Mesendoderm (in vitro differentiated cells): Measurements from ENCODE around the gene TPRG1.

Source experiments
- DNase-seq: peaks from one replicate; pipeline ENCODE4 v3.0.0; 2013
- H2AK5ac ChIP-seq: 2 replicates; pipeline ENCODE4 v1.6.1; 2013; ENCODE audit warnings: low read length, inconsistent platforms
- H2BK120ac ChIP-seq: 2 replicates; pipeline ENCODE4 v1.6.1; 2013; ENCODE audit warnings: low read depth, mild to moderate bottlenecking, low read length, moderate library complexity, mixed read lengths
- H2BK15ac ChIP-seq: replicated peaks from 2 replicates; pipeline ENCODE4 v1.6.1; 2013; ENCODE audit warnings: low read depth, mild to moderate bottlenecking, moderate library complexity
- H2BK5ac ChIP-seq: 2 replicates; pipeline ENCODE4 v1.6.1; 2013; ENCODE audit warnings: low read length, inconsistent platforms
- H3K18ac ChIP-seq: 2 replicates; pipeline ENCODE4 v1.6.1; 2013; ENCODE audit warnings: mild to moderate bottlenecking, low read length, mixed read lengths
- H3K23ac ChIP-seq: one replicate; pipeline ENCODE4 v1.6.1; 2013; ENCODE audit warnings: low read length
- H3K27ac ChIP-seq: 2 replicates; pipeline ENCODE4 v1.5.1; 2013; ENCODE audit warnings: low read depth, mild to moderate bottlenecking, inconsistent platforms, low read length, moderate library complexity
- H3K27me3 ChIP-seq: 2 replicates; pipeline ENCODE4 v1.6.1; 2013; ENCODE audit warnings: low read length, control low read depth, mild to moderate bottlenecking, inconsistent platforms; ENCODE audit not compliant: insufficient read depth, poor library complexity
- H3K36me3 ChIP-seq: 2 replicates; pipeline ENCODE4 v1.6.1; 2013; ENCODE audit warnings: low read length, inconsistent platforms; ENCODE audit not compliant: control insufficient read depth, insufficient read depth
- H3K4ac ChIP-seq: one replicate; pipeline ENCODE4 v1.6.1; 2013; ENCODE audit warnings: low read depth, mild to moderate bottlenecking, low read length, moderate library complexity
- H3K4me1 ChIP-seq: 2 replicates; pipeline ENCODE4 v1.6.1; 2013; ENCODE audit warnings: low read depth, low read length, inconsistent platforms; ENCODE audit not compliant: control insufficient read depth
- H3K4me2 ChIP-seq: 2 replicates; pipeline ENCODE4 v1.6.1; 2013; ENCODE audit warnings: low read length
- H3K4me3 ChIP-seq: 2 replicates; pipeline ENCODE4 v1.5.1; 2013; ENCODE audit warnings: mild to moderate bottlenecking, low read length
- H3K56ac ChIP-seq: one replicate; pipeline ENCODE4 v1.6.1; 2013; ENCODE audit warnings: low read length
- H3K79me1 ChIP-seq: 2 replicates; pipeline ENCODE4 v1.6.1; 2013; ENCODE audit warnings: low read length, inconsistent platforms
- H3K79me2 ChIP-seq: 2 replicates; pipeline ENCODE4 v1.6.1; 2013; ENCODE audit warnings: mild to moderate bottlenecking, low read length; ENCODE audit not compliant: control insufficient read depth, insufficient read depth
- H3K9ac ChIP-seq: 2 replicates; pipeline ENCODE4 v1.6.1; 2013; ENCODE audit warnings: low read length, inconsistent platforms
- H4K5ac ChIP-seq: one replicate; pipeline ENCODE4 v1.6.1; 2013; ENCODE audit warnings: low read length
- H4K8ac ChIP-seq: one replicate; pipeline ENCODE4 v1.6.1; 2013; ENCODE audit warnings: low read depth, mild to moderate bottlenecking, control low read depth, low read length, moderate library complexity
- whole genome bisulfite sequencing: extraction: QIAGEN DNeasy Blood & Tissue Kit; methylation state at CpG from one replicate; pipeline ENCODE4 v1.1.7; 2013; ENCODE audit warnings: low lambda C conversion rate, missing lambda C conversion rate; ENCODE audit not compliant: insufficient coverage; ENCODE audit errors: extremely low coverage; 5-methylcytosine and 5-hydroxymethylcytosine counted together

Gene TPRG1

GRCh38 chr3:189233225-189233858, 61.6 kb downstream of the TPRG1 start:
- no peak overlapping the region for H2BK15ac ChIP-seq
- H4K5ac ChIP-seq: no peak overlapping the region
- no peak overlapping the region for H3K4me2 ChIP-seq
- H2BK5ac ChIP-seq: no peak overlapping the region
- no peak overlapping the region for H3K56ac ChIP-seq
- no peak overlapping the region for H3K18ac ChIP-seq
- H3K36me3 ChIP-seq: no peaks in the 10 kb centered on the region
- H3K9ac ChIP-seq: no peak overlapping the region
- no peak overlapping the region for H3K4ac ChIP-seq
- no CpG with 5 or more reads among the region's 5 CpGs for WGBS
- H2BK120ac ChIP-seq: no peak overlapping the region
- H3K79me2 ChIP-seq: no peaks in the 10 kb centered on the region
- no peak overlapping the region for H3K4me3 ChIP-seq
- DNase-seq: peak; percentile 81
- H4K8ac ChIP-seq: no peak overlapping the region
- no peak overlapping the region for H2AK5ac ChIP-seq
- no peaks in the 10 kb centered on the region for H3K4me1 ChIP-seq
- no peaks in the 10 kb centered on the region for H3K27me3 ChIP-seq
- no peaks in the 10 kb centered on the region for H3K79me1 ChIP-seq
- H3K23ac ChIP-seq: no peak overlapping the region
- H3K27ac ChIP-seq: no peak overlapping the region

- Histone ChIP-seq H3K4me3 (no peak overlapping the region), H4K5ac (no peak overlapping the region), H2BK5ac (no peak overlapping the region), H3K79me2 (no peaks in the 10 kb centered on the region), H2AK5ac (no peak overlapping the region), H2BK15ac (no peak overlapping the region), H3K27me3 (no peaks in the 10 kb centered on the region), H3K4me1 (no peaks in the 10 kb centered on the region), H4K8ac (no peak overlapping the region), H3K27ac (no peak overlapping the region), H2BK120ac (no peak overlapping the region), H3K36me3 (no peaks in the 10 kb centered on the region), H3K18ac (no peak overlapping the region), H3K79me1 (no peaks in the 10 kb centered on the region), H3K23ac (no peak overlapping the region), H3K4me2 (no peak overlapping the region), H3K9ac (no peak overlapping the region), H3K4ac (no peak overlapping the region), H3K56ac (no peak overlapping the region)
- WGBS: no CpG with 5 or more reads among the region's 2 CpGs
- DNase-seq: no peak
Observed at GRCh38 chr3:189235214-189235613, 63.4 kb downstream of the TPRG1 start.

GRCh38 chr3:189236352-189236751, 64.6 kb downstream of the TPRG1 start:
- Histone ChIP-seq H2AK5ac (no peak overlapping the region), H2BK120ac (no peak overlapping the region), H3K9ac (no peak overlapping the region), H3K79me1 (no peaks in the 10 kb centered on the region), H3K18ac (no peak overlapping the region), H4K5ac (no peak overlapping the region), H3K4me2 (no peak overlapping the region), H3K36me3 (no peaks in the 10 kb centered on the region), H4K8ac (no peak overlapping the region), H3K56ac (no peak overlapping the region), H2BK5ac (no peak overlapping the region), H3K4ac (no peak overlapping the region), H3K79me2 (no peaks in the 10 kb centered on the region), H2BK15ac (no peak overlapping the region), H3K4me3 (no peak overlapping the region), H3K27ac (no peak overlapping the region), H3K4me1 (no peaks in the 10 kb centered on the region), H3K27me3 (no peaks in the 10 kb centered on the region), H3K23ac (no peak overlapping the region)
- no peak for DNase-seq

- no peak overlapping the region for H3K4me2 ChIP-seq
- no peak overlapping the region for H3K18ac ChIP-seq
- no peak overlapping the region for H3K56ac ChIP-seq
- no peak overlapping the region for H3K27ac ChIP-seq
- no peak overlapping the region for H4K8ac ChIP-seq
- no peak for DNase-seq
- H4K5ac ChIP-seq: no peak overlapping the region
- no peaks in the 10 kb centered on the region for H3K79me1 ChIP-seq
- H3K4me1 ChIP-seq: no peaks in the 10 kb centered on the region
- no peak overlapping the region for H3K4ac ChIP-seq
- H3K4me3 ChIP-seq: no peak overlapping the region
- no peaks in the 10 kb centered on the region for H3K27me3 ChIP-seq
- H2BK5ac ChIP-seq: no peak overlapping the region
- H3K23ac ChIP-seq: no peak overlapping the region
- no peak overlapping the region for H2BK15ac ChIP-seq
- H3K9ac ChIP-seq: no peak overlapping the region
- no peak overlapping the region for H2BK120ac ChIP-seq
- no CpG with 5 or more reads among the region's 4 CpGs for WGBS
- no peak overlapping the region for H2AK5ac ChIP-seq
- H3K36me3 ChIP-seq: no peaks in the 10 kb centered on the region
- no peaks in the 10 kb centered on the region for H3K79me2 ChIP-seq
Observed at GRCh38 chr3:189237526-189237925, 65.8 kb downstream of the TPRG1 start.

GRCh38 chr3:189238071-189238470, 66.3 kb downstream of the TPRG1 start:
- no peak overlapping the region for H3K56ac ChIP-seq
- H3K27me3 ChIP-seq: no peaks in the 10 kb centered on the region
- H3K23ac ChIP-seq: no peak overlapping the region
- WGBS: no CpG with 5 or more reads among the region's 5 CpGs
- H2AK5ac ChIP-seq: no peak overlapping the region
- H3K9ac ChIP-seq: no peak overlapping the region
- no peak overlapping the region for H3K4ac ChIP-seq
- no peak overlapping the region for H3K27ac ChIP-seq
- no peak overlapping the region for H4K5ac ChIP-seq
- no peak overlapping the region for H2BK5ac ChIP-seq
- no peaks in the 10 kb centered on the region for H3K36me3 ChIP-seq
- no peak overlapping the region for H2BK120ac ChIP-seq
- H2BK15ac ChIP-seq: no peak overlapping the region
- no peak overlapping the region for H3K4me2 ChIP-seq
- H4K8ac ChIP-seq: no peak overlapping the region
- no peaks in the 10 kb centered on the region for H3K4me1 ChIP-seq
- H3K79me2 ChIP-seq: no peaks in the 10 kb centered on the region
- no peak for DNase-seq
- H3K18ac ChIP-seq: no peak overlapping the region
- no peak overlapping the region for H3K4me3 ChIP-seq
- no peaks in the 10 kb centered on the region for H3K79me1 ChIP-seq

GRCh38 chr3:189239616-189240015, 67.8 kb downstream of the TPRG1 start:
- Histone ChIP-seq H3K4me2 (no peak overlapping the region), H3K18ac (no peak overlapping the region), H3K27me3 (no peaks in the 10 kb centered on the region), H2BK5ac (no peak overlapping the region), H4K5ac (no peak overlapping the region), H3K23ac (no peak overlapping the region), H3K79me2 (no peaks in the 10 kb centered on the region), H3K36me3 (no peaks in the 10 kb centered on the region), H3K4me3 (no peak overlapping the region), H3K4ac (no peak overlapping the region), H3K9ac (no peak overlapping the region), H3K79me1 (no peaks in the 10 kb centered on the region), H3K56ac (no peak overlapping the region), H2BK15ac (no peak overlapping the region), H4K8ac (no peak overlapping the region), H2BK120ac (no peak overlapping the region), H3K4me1 (no peaks in the 10 kb centered on the region), H3K27ac (no peak overlapping the region), H2AK5ac (no peak overlapping the region)
- no CpG with 5 or more reads among the region's 5 CpGs for WGBS
- DNase-seq: no peak
